IgD-negative memory B cell (primary cell): Measurements from ENCODE around the gene RIMOC1. TPM values are rescaled to one million over a fixed set of nuclear protein-coding genes. Genes with fewer than 3 reads are reported as not detected.
"Not testable (repeated sequence)": the region's sequence is repeated elsewhere in the genome, so short reads cannot be mapped to it uniquely, and the experiment has no call there.

Experiments
- H3K27ac Mint-ChIP-seq, 3 donors: one replicate each; pipeline ENCODE4 v1.8.0; 2020 to 2022; ENCODE audit warnings: mild to moderate bottlenecking in 3 of 3, mixed read lengths in 3 of 3, moderate library complexity in 1 of 3
- H3K27me3 Mint-ChIP-seq: one replicate; pipeline ENCODE4 v1.8.0; 2021; ENCODE audit warnings: mixed read lengths
- H3K36me3 Mint-ChIP-seq: one replicate; pipeline ENCODE4 v1.8.0; 2020; ENCODE audit warnings: mild to moderate bottlenecking, mixed read lengths
- H3K4me1 Mint-ChIP-seq, 3 donors: one replicate each; pipeline ENCODE4 v1.8.0; 2020 to 2022; ENCODE audit warnings: mixed read lengths in 3 of 3, mild to moderate bottlenecking in 1 of 3
- H3K4me3 Mint-ChIP-seq, 4 donors: one replicate each; pipeline ENCODE4 v1.8.0; 2020 to 2022; ENCODE audit warnings: mild to moderate bottlenecking in 4 of 4, mixed read lengths in 4 of 4, moderate library complexity in 3 of 4
- H3K9me3 Mint-ChIP-seq, 3 donors: one replicate each; pipeline ENCODE4 v1.8.0; 2020 to 2021; ENCODE audit warnings: mixed read lengths in 3 of 3, mild to moderate bottlenecking in 1 of 3
- polyA plus RNA-seq: library from polyadenylated mRNA; unstranded; fragments of 300-500 nt; fragmentation: Illumina TruSeq; gene quantifications from one replicate; pipeline ENCODE4 v1.2.3, GENCODE V29; 2021

The RIMOC1 gene
- polyA plus RNA-seq, 1 donor from 2014 or later, result 10.6 TPM

DNA sequence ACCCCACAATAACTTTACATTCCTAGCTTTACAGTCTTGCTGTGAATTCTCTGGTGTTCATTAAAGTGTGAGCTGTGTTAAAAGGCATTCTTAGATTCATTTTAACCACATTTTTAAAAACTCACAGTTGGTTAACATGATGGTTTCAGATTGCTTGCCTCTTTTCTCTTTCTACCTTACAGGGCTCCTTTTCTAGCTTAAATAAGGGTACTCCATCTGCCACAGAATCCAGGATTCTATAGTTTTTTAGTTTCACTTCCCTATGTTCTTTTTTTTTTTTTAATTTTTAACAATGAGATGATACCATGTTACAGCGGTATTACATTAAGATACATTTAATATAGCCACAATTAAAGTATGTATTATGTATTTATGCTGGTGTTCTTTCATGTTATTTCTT, 17.0 kb downstream of the RIMOC1 start:
- H3K27me3 Mint-ChIP-seq, result no peaks in the 10 kb centered on the region
- H3K27ac Mint-ChIP-seq, result no peak overlapping the region
- peaks cover 3% of the 10 kb centered on the region for H3K36me3 Mint-ChIP-seq
- no peaks in the 10 kb centered on the region for H3K9me3 Mint-ChIP-seq
- H3K4me3 Mint-ChIP-seq, result no peak overlapping the region
- H3K4me1 Mint-ChIP-seq, result peaks cover 19 to 27% (median 22%) of the 10 kb centered on the region in 3 donors

DNA sequence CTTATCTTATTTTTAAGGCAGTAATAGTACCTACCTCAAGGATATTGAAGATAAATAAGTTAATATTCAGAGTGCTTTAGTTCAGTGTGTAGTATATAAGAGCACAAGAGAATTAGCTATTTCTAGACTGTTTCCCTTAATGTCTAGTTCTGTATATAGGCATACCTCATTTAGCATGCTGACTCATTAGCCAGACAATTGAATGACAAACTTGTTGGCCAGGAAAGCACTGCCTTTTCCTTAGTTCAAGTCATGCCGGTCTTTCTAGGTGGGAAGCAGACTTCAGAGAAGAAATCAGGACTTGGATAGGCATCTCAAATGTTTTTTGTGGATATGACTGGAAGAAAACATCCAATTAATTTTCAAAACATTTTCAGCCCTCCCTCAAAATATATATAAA, 17.7 kb downstream of the RIMOC1 start:
- Mint-ChIP-seq H3K27me3 (no peaks in the 10 kb centered on the region), H3K4me3 (no peak overlapping the region), H3K4me1 (peaks cover 22 to 29% (median 23%) of the 10 kb centered on the region in 3 donors), H3K27ac (peak overlapping the region in 1 of 3 donors; percentile 85), H3K36me3 (peaks cover 3% of the 10 kb centered on the region), H3K9me3 (no peaks in the 10 kb centered on the region)

- Mint-ChIP-seq H3K4me1 (peaks cover 16 to 20% (median 17%) of the 10 kb centered on the region in 3 donors), H3K9me3 (no peaks in the 10 kb centered on the region), H3K36me3 (no peaks in the 10 kb centered on the region), H3K4me3 (peak overlapping the region; percentile 79 to 95 (median 86)), H3K27me3 (no peaks in the 10 kb centered on the region), H3K27ac (peak overlapping the region; percentile 78 to 96 (median 92))
These were observed 20.4 kb downstream of the RIMOC1 start for GRCh38 chr5:41924526-41924871.

GRCh38 chr5:41924872-41925554, 20.9 kb downstream of the RIMOC1 start, which contains the start of gene FBXO4:
FBXO4 (plus strand) TSS chr5:41925281; CDS start chr5:41925310, 29 bp downstream.
- Mint-ChIP-seq H3K4me1 (peaks cover 16 to 20% (median 17%) of the 10 kb centered on the region in 3 donors), H3K27me3 (no peaks in the 10 kb centered on the region), H3K9me3 (no peaks in the 10 kb centered on the region), H3K4me3 (peak within 1 kb of the TSS; percentile 79 to 95 (median 86)), H3K27ac (peak within 1 kb of the TSS; percentile 78 to 96 (median 92)), H3K36me3 (peaks cover 1% of the 10 kb centered on the region)

GRCh38 chr5:41925555-41925951, 21.4 kb downstream of the RIMOC1 start:
- Mint-ChIP-seq H3K27ac (peak overlapping the region; percentile 78 to 96 (median 92)), H3K27me3 (no peaks in the 10 kb centered on the region), H3K36me3 (peaks cover 5% of the 10 kb centered on the region), H3K9me3 (no peaks in the 10 kb centered on the region), H3K4me3 (peak overlapping the region; percentile 79 to 95 (median 86)), H3K4me1 (peaks cover 16 to 20% (median 17%) of the 10 kb centered on the region in 3 donors)

GRCh38 chr5:41927604-41928003, 23.5 kb downstream of the RIMOC1 start:
- H3K27ac Mint-ChIP-seq, result peak overlapping the region in 1 of 3 donors; percentile 76
- H3K27me3 Mint-ChIP-seq, result no peaks in the 10 kb centered on the region
- peaks cover 13 to 16% (median 16%) of the 10 kb centered on the region in 3 donors for H3K4me1 Mint-ChIP-seq
- peaks cover 15% of the 10 kb centered on the region for H3K36me3 Mint-ChIP-seq
- H3K4me3 Mint-ChIP-seq, result peak overlapping the region in 1 of 4 donors; percentile 79
- no peaks in the 10 kb centered on the region for H3K9me3 Mint-ChIP-seq

DNA sequence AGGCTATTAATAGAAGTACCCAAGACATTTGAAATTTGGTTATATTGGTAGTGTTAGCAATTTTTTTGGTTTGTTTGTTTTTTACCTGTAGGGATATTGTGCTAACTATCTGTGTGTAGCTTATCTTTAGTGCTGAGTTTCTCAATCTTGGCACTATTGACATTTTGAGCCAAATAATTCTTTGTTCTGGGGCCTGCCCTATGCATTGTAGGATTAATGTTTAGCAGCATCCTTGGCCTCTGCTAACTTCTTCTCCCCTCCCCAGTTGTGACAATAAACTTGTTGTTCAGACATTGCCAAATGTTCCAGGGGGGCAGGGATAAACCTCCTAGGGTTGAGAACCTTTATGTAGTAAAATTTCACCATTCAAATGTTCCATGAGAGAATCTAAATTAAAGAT, 24.9 kb downstream of the RIMOC1 start:
- Mint-ChIP-seq H3K9me3 (no peaks in the 10 kb centered on the region), H3K4me3 (peak overlapping the region in 1 of 4 donors; percentile 7), H3K4me1 (peaks cover 12 to 16% (median 16%) of the 10 kb centered on the region in 3 donors), H3K36me3 (peaks cover 21% of the 10 kb centered on the region), H3K27me3 (no peaks in the 10 kb centered on the region), H3K27ac (peak overlapping the region in 1 of 3 donors; percentile 11)

DNA sequence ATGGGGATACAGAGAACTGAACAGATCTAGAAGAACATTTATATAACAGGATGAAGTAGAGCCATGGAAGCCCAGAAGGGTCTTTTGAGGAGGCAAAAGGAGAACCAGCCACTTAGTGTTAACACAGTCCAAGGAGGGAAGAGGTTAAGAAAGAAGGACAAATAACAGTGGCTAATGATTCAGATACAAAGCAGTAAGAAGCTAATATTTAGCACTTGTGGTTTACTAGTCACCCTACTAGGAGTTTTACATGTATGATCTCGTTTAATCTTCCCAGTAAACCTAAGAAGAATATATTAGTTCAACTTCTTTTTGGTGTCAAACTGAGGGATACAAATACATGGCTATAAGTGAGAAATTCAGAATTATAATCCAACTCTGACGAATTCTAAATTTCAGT, 28.6 kb downstream of the RIMOC1 start:
- H3K27ac Mint-ChIP-seq, result no peak overlapping the region

GRCh38 chr5:41935544-41935943, 31.4 kb downstream of the RIMOC1 start:
- Mint-ChIP-seq H3K4me3 (no peak overlapping the region), H3K27ac (no peak overlapping the region), H3K4me1 (peaks cover 0 to 2% (median 0%) of the 10 kb centered on the region in 3 donors), H3K9me3 (no peaks in the 10 kb centered on the region), H3K27me3 (no peaks in the 10 kb centered on the region), H3K36me3 (peaks cover 25% of the 10 kb centered on the region)

More for the DNA sequence above, 28.6 kb downstream of the RIMOC1 start:
- Mint-ChIP-seq H3K4me3 (no peak overlapping the region), H3K9me3 (no peaks in the 10 kb centered on the region), H3K27me3 (no peaks in the 10 kb centered on the region), H3K4me1 (peaks cover 0 to 2% (median 0%) of the 10 kb centered on the region in 3 donors), H3K36me3 (peaks cover 28% of the 10 kb centered on the region)

DNA sequence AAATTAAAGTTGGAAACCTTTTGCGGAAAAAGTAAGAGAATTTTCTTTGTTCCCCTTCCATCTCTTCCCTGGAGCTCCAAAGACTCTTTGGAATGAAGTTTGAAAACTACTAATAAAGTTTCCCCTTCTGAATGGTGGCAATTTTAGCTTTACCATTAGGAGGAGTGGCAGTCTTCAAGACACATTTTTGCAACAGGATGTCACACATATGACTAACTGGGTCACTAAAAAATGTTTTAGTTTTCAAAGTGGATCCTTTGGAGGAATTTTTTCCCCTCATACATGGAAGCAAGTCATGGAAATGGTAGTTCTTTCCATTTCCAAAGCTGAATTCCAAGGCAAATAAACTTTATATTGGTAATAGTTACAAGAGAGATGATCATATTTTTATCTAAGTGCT, 36.5 kb downstream of the RIMOC1 start:
- H3K4me3 Mint-ChIP-seq, result no peak overlapping the region
- no peaks in the 10 kb centered on the region for H3K27me3 Mint-ChIP-seq
- no peaks in the 10 kb centered on the region for H3K9me3 Mint-ChIP-seq
- no peaks in the 10 kb centered on the region for H3K4me1 Mint-ChIP-seq
- no peak overlapping the region for H3K27ac Mint-ChIP-seq
- peaks cover 11% of the 10 kb centered on the region for H3K36me3 Mint-ChIP-seq

DNA sequence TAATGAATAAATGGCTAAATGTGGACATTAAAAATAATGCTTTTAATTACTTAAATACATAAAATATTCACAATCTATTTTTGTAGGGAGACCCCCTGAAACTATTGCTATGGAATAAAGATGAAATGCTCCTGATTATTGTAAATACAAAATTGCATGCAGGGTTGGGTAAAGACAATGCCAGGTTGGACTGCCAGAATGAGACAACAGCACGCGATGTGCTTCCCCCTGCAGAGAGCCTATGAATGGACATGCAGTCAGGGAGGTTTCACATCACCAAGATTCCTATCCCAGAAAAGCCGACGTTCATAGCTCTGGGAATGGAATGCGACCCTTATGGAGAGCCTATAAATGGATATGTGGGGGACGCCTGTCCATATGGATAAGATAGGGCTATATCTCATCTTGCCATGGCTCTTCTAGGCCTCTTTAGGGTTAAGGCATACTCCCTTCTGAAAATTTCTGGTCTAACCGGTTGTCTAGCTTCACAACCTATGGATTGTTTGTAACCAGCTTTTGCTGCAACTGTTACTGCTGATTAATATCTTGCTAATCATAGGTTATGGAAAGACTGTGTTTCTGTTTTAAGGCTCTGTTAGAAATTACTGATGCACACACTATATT, 41.3 kb downstream of the RIMOC1 start:
- H3K4me1 Mint-ChIP-seq, H3K36me3 Mint-ChIP-seq, H3K9me3 Mint-ChIP-seq, H3K27me3 Mint-ChIP-seq, H3K4me3 Mint-ChIP-seq, H3K27ac Mint-ChIP-seq: not testable (repeated sequence)

GRCh38 chr5:41951224-41951623, 47.1 kb downstream of the RIMOC1 start:
- Mint-ChIP-seq H3K27ac (no peak overlapping the region), H3K4me3 (no peak overlapping the region), H3K27me3 (no peaks in the 10 kb centered on the region), H3K4me1 (no peaks in the 10 kb centered on the region), H3K36me3 (no peaks in the 10 kb centered on the region), H3K9me3 (peaks cover 0 to 4% (median 2%) of the 10 kb centered on the region in 3 donors)

Other genes with a start within 250 kb of the RIMOC1 start
- 25.0 TPM for gene OXCT1, start 33.9 kb upstream of the RIMOC1 start, polyA plus RNA-seq
- 15.7 TPM for gene FBXO4, start 20.9 kb downstream of the RIMOC1 start, polyA plus RNA-seq